Skin epidermis (tissue), 12 donors: ENCODE data around the gene LYPD4.
"Not testable (repeated sequence)": the region's sequence is repeated elsewhere in the genome, so short reads cannot be mapped to it uniquely, and the experiment has no call there.

Experiments used
- H3K27ac ChIP-seq, 21 experiments: fragments of 200-600 bp; sonication (generic) in 11 of 21; one replicate each; pipeline ENCODE4 v1.5.0; 2020; ENCODE audit warnings: mild to moderate bottlenecking in 3 of 21, inconsistent platforms in 2 of 21, moderate library complexity in 2 of 21
- H3K4me3 ChIP-seq, 7 experiments: fragments of 200-600 bp; sonication (generic) in 2 of 7; one replicate each; pipeline ENCODE4 v1.5.0; 2020; ENCODE audit warnings: inconsistent platforms in 2 of 7, mild to moderate bottlenecking in 2 of 7, moderate library complexity in 1 of 7

LYPD4 gene

DNA sequence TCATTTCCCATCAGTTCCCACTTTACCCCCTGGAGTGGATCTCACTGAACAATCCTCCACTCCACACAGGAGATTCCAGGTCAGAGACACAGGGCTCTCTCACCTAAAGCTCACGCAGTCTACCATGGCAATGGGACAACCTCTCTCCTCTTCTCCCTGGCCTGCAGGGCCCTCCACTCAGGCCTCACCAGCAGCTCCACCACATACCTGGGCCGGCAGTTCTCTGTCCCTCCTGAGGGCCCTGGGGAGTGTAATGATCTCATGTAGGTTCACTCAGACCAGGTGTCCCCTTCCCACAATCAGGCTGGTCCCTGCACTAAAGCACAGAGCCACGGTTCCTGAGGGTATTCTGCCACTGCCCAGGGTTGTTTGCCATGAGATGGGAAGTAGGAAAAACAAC is 32.5 kb downstream of the LYPD4 start:
- peak overlapping the region in 2 of 21 experiments; percentile 30 to 76 for H3K27ac ChIP-seq

DNA sequence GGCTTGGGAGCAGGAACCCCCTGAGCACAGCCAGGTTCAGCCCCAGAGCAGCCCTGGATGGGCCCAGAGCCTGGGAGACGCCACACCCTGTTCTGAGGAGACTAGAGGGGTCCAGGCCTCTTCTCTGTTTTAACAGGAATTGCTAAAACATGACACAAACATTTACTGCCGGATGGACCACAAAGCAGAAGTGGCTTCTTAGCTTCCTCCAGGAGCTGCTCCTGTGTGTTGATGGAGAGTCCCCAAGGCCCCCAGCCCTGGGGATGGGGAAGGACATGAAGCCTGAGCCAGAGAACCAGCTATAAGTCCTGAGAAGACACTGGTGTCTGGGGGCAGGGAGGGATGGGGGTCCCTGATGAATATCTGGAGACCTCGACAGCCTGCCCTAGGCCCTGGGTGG is 33.4 kb downstream of the LYPD4 start:
- peak overlapping the region in 12 of 21 experiments; percentile 3 to 76 (median 56) for H3K27ac ChIP-seq
- no peak overlapping the region for H3K4me3 ChIP-seq

More for the DNA sequence above, 32.5 kb downstream of the LYPD4 start:
- H3K4me3 ChIP-seq, result no peak overlapping the region

DNA sequence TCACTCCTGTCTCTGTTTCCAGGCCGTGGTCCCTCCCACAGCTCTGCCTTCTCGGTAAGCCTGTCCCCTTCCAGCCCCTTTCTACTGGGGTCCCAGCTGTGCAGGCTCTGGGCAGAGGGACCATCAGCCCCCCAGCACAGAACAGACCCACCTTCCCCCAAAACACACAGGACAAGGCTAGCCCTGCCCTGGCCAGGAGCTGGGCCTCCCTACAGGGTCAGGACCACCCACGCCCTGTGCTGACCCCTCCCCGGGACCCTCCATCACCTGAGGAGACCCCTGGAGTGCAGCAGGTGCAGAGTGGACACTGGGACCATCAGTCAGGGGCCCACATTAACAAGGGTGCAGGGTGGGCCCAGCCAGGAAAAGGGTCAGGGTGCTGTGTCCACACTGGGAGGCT is 34.2 kb downstream of the LYPD4 start:
- peak overlapping the region in 15 of 21 experiments; percentile 3 to 76 (median 54) for H3K27ac ChIP-seq
- no peak overlapping the region for H3K4me3 ChIP-seq

DNA sequence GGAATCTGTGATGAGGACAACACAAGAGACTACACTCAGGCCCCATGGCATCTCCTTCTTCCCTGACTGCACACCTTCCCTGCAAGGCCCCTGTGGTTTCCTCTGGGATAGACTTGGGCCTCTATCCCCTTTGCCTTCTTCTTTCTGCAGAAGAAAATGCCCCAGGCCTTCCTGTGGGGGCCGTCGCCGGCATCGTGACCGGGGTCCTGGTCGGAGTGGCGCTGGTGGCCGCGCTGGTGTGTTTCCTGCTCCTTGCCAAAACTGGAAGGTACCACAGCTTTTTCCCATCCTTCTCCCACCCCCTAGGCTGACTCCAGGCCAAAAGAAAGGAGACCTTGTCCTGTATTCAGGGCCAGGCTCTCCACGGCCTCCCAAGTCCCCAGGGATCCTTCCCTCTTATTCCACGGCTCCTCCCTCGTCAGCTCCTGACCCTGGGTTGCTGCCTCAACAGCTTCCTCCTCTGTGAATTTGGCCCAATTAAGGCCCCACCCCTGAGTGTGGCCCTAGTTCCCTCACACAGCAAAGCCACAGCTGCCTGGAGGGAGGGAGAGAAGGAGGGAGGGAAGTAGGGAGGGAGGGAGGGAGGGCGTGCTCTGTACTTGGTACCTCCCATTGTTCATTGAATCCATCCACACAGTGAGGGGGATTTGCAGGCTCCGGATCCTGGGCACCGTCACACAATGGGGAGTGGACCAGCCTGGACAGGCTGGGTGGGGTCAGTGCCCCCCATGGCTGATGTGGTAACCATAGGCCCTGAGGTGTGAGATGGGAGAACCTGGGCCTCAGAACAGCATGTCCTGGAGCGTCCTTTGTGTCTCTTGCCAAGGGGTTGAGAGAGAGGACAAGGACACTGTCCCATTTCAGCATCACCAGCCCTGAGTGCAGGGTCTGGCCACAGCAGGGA is 35.6 kb downstream of the LYPD4 start:
- H3K4me3 ChIP-seq, result no peak overlapping the region

DNA sequence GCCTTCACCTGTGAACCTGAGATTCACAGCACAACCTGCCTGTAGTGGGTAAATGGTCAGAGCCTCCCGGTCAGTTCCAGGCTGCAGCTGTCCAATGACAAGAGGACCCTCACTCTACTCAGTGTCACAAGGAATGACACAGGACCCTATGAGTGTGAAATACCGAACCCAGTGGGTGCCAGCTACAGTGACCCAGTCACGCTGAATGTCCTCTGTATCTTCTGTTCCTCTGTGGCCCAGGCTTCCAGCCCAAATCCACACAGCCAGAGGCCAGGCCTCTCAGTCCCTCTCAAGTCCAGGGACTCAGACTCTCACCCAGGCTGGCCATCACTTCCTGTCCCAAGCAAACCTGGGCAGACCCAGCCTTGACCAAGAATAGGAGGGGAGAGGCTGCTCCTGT is 37.3 kb downstream of the LYPD4 start:
- no peak overlapping the region for H3K27ac ChIP-seq
- no peak overlapping the region for H3K4me3 ChIP-seq

More for the DNA sequence above, 35.6 kb downstream of the LYPD4 start:
- H3K27ac ChIP-seq, result peak overlapping the region in 5 of 21 experiments; percentile 37 to 76 (median 67)

DNA sequence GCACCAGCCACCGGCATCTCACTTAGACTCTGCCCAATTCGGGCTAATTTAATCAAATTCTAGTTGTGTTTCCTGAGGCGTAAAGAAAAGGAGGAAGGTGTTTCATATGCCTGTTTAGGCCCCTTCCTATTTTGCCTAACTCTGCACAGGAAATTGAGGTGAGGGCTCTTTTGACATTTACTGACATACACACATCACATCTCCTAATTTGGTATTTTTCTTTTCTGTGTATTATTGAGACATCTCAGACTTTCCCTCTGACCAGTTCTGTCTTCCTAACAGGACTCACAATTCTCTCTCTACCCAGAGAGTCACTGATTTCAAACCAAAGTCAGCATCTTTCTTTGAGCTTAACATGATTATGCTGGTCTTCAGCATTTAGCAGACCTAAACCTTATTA is 40.1 kb downstream of the LYPD4 start:
- Histone ChIP-seq H3K4me3 (no peak overlapping the region), H3K27ac (peak overlapping the region in 2 of 21 experiments; percentile 17 to 29)

DNA sequence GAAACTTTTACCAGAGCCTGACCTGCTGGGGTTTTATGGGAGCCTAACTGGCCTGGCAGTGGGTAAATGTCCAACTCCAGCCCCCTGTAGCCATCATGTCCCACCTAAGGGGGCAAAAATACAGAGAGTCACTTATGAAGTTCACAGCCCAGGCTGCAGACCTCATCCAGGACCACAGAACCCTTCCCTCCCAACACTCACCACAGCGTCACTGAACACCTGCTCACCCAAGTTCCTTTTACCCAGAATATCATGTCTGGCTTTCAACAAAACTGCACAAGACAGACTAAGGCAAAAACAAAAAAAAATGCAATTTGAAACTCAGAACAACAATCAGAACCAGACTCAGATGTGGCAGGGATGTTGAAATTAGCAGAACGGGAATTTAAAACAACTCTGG is 41.7 kb downstream of the LYPD4 start:
- peak overlapping the region in 7 of 21 experiments; percentile 7 to 72 (median 31) for H3K27ac ChIP-seq

DNA sequence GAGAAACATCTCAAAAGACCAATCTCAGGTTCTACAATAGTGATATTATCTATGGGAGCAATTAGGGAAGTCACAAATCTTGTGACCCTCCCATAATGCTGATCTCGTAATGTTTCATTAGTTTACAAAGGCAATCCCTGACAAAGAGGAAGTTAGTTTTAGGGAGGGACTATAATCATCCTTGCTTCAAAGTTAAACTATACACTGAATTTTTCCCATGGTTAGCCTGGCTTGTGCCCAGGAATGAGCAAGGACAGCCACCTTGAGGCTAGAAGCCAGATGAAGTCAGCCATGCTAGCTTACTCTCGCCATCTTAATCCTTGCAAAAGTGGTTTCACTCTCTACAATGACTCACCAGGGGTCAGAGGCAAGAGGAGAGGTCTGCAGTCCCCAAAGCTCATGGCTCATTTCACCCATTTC is 42.7 kb downstream of the LYPD4 start:
- no peak overlapping the region for H3K4me3 ChIP-seq
- H3K27ac ChIP-seq, result peak overlapping the region in 9 of 21 experiments; percentile 7 to 72 (median 49)

More for the DNA sequence above, 41.7 kb downstream of the LYPD4 start:
- no peak overlapping the region for H3K4me3 ChIP-seq

DNA sequence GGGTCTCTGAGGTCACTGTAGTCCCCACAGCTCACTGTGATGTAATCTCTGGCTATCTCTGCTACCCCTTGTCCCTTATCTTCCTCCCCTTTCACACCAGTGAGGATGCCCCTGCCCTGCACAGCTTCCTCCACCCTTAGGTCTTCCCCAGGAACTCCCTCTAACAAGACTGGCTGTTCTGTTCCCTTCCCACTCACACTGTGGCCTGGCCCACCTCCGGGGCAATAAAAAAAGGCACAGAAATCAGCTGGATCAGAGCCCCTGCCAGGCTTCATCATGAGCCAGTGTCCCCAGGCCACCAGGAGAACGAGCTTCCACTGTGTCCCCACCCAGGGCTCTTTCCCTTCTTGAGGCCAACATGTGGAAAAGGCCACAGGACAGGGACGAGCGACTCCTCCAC is 43.5 kb downstream of the LYPD4 start:
- Histone ChIP-seq H3K27ac (peak overlapping the region in 10 of 21 experiments; percentile 2 to 58 (median 22)), H3K4me3 (no peak overlapping the region)

DNA sequence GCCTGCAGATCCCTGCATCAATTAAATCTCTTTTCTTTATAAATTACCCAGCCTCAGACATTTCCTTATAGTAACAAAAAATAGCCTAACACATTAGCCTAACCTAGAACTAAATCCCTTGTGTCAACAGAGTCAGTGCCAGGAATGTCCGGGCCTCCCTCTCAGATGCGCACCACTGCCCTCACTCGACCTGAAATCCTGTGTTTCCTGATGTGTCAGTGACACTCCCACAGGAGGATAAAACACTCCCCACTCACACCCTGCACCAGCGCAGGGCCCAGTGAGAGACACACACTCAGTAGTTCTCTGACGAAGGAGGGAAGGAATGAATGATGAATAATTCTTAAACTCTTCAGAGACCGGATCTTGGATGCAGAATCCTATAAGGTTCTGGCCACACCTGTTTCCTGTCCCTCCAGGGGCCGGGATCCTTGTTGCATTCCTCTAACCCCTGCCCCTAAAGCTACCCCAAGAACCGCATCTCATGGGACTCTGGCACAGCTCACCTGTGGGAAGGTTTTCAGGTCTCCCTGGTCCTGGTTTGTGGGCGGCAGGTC is 45.0 kb downstream of the LYPD4 start:
- Histone ChIP-seq H3K4me3 (no peak overlapping the region), H3K27ac (peak overlapping the region in 2 of 21 experiments; percentile 8 to 41)

DNA sequence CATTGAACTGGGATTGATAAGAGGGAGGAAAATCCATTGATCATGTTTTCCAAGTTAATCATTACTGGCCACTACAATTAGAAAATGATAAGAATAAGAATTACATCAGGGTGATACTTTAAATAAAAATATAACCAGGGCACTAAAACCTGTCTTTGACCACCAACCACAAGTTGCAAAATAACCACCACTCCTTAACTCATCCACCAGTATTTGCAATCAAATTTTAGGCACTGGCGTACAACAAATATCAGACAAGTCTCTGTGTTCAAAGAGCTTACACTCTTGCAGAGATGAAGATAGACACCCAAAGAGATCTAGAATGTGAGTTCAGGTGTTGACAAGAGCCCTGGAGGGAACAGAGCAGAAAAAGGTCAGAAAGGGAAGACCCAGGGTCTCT is 47.6 kb downstream of the LYPD4 start:
- Histone ChIP-seq H3K27ac (peak overlapping the region in 2 of 21 experiments; percentile 47 to 65), H3K4me3 (no peak overlapping the region)

DNA sequence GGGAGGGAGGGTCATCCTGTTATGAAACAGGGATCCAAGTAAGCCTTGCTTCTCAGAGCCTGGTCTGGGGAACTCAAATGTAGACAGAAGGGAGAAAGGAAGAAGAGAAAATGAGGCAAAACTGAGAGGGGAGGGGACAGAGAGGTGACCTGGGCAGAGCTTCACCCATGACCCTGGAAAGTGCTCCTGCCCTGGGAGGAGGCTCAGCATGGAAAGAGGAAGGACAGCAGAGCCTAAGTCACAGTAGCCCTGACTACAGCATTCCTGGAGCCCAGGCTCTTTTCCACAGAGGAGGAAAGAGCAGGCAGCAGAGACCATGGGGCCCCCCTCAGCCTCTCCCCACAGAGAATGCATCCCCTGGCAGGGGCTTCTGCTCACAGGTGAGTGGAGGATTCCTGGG is 48.1 kb downstream of the LYPD4 start, which contains the start of gene CEACAM3:
TSS of gene CEACAM3 (plus strand) at position 226 of the 400 bp plus-strand sequence. CDS start at position 317, 91 bp downstream.
- Histone ChIP-seq H3K4me3 (no peak within 1 kb of the TSS), H3K27ac (peak within 1 kb of the TSS in 3 of 21 experiments; percentile 8 to 65 (median 47))

DNA sequence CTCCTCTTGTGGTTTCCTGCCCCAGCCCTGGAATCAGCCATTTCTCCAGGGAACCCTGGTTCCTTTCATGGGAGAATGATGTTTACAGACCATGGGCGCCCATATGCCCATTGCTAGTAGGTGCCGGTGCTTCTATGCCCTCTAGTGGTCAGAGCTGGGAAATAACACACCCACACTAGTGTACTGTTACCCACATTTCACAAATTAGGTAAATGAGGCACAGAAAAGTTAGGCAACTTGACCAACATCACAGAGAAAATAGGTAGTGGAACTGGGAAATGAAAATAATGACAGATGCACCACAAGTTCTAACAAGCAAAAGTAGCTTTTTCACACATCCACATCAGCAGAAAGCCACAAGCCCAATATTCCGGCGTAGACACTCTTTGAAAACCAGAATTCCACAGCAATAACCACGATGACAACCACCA is 49.4 kb downstream of the LYPD4 start:
- Histone ChIP-seq H3K4me3 (no peak overlapping the region), H3K27ac (no peak overlapping the region)

DNA sequence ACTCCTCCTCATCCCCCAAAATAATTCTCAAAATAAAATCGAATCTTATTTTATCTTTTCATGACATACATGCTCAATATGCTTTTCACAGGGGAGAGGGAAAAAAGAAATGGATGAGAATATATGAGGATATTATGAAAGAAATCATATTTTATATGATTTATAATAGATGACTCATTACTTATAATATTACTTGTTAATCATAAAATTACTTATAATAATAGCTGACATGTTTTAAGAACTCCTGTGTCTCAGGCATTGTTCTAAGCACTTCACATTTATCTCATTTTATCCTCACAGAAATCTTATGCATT is 51.1 kb downstream of the LYPD4 start:
- no peak overlapping the region for H3K27ac ChIP-seq
- no peak overlapping the region for H3K4me3 ChIP-seq

DNA sequence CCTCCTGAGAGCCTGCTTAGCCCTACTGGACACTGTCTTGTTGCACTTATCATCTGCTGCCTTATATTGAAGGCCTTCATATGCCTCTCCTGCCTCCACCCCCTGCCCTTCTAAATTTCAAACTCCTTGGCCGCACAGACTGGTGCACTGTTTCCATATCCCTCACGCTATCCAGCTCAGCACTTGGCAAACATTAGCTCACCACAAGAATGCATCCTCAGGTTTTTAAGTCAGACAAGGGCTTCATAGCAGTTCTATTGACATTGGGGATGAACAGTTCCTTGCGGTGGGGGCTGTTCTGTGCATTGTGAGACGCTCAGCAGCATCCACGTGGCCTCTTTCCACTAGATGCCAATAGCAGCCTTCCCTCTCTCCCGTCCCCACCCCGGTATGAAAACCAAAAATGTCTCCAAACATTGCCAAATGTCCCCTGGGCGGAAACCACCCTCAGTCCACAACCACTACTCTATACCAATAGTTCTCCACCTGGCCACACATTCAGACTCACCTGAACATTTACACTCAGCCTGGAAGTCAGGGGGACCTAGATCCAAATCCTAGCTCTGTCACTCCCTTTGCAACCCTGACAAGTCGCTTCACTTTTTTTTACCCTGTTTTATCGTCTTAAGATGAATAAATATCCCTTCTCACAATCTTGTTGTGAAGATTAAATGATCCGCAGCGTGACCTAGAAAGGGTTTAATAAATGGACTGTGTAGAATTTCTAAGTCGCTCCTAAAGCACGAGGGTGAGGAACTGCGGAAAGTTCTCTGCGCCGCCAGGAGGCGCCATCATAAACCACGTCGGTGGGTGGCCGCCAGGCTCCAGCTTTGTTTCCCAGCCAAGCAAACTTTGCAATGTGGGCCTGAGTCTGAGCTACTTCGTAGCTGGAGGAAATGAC is 51.7 kb downstream of the LYPD4 start:
- Histone ChIP-seq H3K4me3 (no peak overlapping the region), H3K27ac (no peak overlapping the region)

DNA sequence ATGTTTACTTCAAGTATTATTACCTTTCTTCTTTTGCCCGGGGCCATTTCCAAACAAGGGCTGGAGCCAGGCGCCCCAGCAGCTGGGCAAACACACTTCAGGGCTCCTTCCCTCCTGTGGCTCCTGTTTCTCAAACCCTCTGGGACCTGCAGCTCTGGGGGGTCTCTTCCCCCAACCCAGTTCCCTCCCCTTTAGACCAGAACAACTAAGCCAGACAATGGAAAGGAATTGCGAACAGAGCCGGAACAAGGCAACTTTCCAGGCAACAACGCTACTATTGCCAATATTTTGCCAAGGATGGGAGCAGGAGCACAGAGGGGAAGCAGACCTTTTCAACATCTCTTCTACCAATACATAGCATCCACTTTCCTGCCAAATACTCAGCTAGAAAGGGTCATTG is 55.4 kb downstream of the LYPD4 start:
- not testable (repeated sequence) for H3K27ac ChIP-seq, H3K4me3 ChIP-seq

DNA sequence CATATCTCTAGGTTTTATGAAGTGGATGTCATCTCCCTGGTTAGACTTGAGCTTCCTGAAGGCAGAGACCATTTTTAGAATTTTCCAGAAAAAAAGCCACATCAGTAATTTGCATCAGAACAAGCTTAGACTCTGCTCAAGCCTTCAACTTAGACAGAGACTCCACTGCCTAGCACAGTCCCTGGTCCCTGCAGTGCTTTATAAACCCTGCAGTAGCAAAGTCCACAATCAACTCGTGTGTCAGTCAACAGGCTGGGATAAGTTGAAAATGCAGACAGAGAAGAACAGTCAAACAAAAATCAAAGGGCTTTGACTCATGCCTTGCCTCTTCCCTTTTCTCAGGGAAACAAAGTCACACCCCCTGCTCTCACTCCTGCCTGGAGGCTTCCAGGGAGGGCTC is 56.0 kb downstream of the LYPD4 start:
- not testable (repeated sequence) for H3K27ac ChIP-seq, H3K4me3 ChIP-seq
